ENCODE measurements around the gene TSPAN19.

DNA sequence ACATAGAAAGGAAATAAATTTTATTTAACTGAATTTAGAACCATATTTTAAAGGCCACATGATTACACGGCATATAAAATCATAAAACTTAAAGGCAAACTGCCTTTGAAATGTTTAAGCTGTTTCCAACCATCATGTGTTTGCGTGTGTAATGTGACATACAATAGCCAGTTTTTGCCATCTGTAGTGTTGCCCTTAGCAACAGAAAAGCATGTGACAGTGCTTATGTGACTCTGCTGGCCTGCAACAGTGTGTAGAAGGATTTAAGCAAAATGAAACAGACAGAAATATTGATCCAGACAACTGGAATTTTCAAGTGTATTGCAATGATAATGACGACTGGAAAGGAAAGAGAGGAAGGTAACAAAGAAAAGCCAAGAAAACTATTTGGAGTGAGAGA is 49.5 kb downstream of the TSPAN19 start:
- TF ChIP-seq, protein P1, sequence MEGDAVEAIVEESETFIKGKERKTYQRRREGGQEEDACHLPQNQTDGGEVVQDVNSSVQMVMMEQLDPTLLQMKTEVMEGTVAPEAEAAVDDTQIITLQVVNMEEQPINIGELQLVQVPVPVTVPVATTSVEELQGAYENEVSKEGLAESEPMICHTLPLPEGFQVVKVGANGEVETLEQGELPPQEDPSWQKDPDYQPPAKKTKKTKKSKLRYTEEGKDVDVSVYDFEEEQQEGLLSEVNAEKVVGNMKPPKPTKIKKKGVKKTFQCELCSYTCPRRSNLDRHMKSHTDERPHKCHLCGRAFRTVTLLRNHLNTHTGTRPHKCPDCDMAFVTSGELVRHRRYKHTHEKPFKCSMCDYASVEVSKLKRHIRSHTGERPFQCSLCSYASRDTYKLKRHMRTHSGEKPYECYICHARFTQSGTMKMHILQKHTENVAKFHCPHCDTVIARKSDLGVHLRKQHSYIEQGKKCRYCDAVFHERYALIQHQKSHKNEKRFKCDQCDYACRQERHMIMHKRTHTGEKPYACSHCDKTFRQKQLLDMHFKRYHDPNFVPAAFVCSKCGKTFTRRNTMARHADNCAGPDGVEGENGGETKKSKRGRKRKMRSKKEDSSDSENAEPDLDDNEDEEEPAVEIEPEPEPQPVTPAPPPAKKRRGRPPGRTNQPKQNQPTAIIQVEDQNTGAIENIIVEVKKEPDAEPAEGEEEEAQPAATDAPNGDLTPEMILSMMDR (IDR thresholded peaks at IDR 0.05): no peak
- TF ChIP-seq JUN (CRISPR knock-in tag; IDR thresholded peaks at IDR 0.05): no peak
- TF ChIP-seq, protein P2, sequence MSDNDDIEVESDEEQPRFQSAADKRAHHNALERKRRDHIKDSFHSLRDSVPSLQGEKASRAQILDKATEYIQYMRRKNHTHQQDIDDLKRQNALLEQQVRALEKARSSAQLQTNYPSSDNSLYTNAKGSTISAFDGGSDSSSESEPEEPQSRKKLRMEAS (CRISPR knock-in tag; IDR thresholded peaks at IDR 0.05): no peak
- TF ChIP-seq, protein P3, sequence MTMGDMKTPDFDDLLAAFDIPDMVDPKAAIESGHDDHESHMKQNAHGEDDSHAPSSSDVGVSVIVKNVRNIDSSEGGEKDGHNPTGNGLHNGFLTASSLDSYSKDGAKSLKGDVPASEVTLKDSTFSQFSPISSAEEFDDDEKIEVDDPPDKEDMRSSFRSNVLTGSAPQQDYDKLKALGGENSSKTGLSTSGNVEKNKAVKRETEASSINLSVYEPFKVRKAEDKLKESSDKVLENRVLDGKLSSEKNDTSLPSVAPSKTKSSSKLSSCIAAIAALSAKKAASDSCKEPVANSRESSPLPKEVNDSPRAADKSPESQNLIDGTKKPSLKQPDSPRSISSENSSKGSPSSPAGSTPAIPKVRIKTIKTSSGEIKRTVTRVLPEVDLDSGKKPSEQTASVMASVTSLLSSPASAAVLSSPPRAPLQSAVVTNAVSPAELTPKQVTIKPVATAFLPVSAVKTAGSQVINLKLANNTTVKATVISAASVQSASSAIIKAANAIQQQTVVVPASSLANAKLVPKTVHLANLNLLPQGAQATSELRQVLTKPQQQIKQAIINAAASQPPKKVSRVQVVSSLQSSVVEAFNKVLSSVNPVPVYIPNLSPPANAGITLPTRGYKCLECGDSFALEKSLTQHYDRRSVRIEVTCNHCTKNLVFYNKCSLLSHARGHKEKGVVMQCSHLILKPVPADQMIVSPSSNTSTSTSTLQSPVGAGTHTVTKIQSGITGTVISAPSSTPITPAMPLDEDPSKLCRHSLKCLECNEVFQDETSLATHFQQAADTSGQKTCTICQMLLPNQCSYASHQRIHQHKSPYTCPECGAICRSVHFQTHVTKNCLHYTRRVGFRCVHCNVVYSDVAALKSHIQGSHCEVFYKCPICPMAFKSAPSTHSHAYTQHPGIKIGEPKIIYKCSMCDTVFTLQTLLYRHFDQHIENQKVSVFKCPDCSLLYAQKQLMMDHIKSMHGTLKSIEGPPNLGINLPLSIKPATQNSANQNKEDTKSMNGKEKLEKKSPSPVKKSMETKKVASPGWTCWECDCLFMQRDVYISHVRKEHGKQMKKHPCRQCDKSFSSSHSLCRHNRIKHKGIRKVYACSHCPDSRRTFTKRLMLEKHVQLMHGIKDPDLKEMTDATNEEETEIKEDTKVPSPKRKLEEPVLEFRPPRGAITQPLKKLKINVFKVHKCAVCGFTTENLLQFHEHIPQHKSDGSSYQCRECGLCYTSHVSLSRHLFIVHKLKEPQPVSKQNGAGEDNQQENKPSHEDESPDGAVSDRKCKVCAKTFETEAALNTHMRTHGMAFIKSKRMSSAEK (CRISPR knock-in tag; IDR thresholded peaks at IDR 0.05; ENCODE audit: borderline replicate concordance): no peak
- no peak for TF ChIP-seq TP53 (CRISPR knock-in tag; IDR thresholded peaks at IDR 0.05)
- TF ChIP-seq, protein P4, sequence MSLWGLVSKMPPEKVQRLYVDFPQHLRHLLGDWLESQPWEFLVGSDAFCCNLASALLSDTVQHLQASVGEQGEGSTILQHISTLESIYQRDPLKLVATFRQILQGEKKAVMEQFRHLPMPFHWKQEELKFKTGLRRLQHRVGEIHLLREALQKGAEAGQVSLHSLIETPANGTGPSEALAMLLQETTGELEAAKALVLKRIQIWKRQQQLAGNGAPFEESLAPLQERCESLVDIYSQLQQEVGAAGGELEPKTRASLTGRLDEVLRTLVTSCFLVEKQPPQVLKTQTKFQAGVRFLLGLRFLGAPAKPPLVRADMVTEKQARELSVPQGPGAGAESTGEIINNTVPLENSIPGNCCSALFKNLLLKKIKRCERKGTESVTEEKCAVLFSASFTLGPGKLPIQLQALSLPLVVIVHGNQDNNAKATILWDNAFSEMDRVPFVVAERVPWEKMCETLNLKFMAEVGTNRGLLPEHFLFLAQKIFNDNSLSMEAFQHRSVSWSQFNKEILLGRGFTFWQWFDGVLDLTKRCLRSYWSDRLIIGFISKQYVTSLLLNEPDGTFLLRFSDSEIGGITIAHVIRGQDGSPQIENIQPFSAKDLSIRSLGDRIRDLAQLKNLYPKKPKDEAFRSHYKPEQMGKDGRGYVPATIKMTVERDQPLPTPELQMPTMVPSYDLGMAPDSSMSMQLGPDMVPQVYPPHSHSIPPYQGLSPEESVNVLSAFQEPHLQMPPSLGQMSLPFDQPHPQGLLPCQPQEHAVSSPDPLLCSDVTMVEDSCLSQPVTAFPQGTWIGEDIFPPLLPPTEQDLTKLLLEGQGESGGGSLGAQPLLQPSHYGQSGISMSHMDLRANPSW (CRISPR knock-in tag; conservative IDR thresholded peaks at IDR 0.05; ENCODE audit: low read depth): no peak
- no peak for TF ChIP-seq ZNF317 (CRISPR knock-in tag; IDR thresholded peaks at IDR 0.05; ENCODE audit: borderline replicate concordance, low read depth)
- no peak for TF ChIP-seq CREB1 (CRISPR knock-in tag; IDR thresholded peaks at IDR 0.05)
- TF ChIP-seq NR2C2 (CRISPR knock-in tag; IDR thresholded peaks at IDR 0.05): no peak
- TF ChIP-seq, protein P5, sequence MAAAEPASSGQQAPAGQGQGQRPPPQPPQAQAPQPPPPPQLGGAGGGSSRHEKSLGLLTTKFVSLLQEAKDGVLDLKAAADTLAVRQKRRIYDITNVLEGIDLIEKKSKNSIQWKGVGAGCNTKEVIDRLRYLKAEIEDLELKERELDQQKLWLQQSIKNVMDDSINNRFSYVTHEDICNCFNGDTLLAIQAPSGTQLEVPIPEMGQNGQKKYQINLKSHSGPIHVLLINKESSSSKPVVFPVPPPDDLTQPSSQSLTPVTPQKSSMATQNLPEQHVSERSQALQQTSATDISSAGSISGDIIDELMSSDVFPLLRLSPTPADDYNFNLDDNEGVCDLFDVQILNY (CRISPR knock-in tag; IDR thresholded peaks at IDR 0.05): no peak
- no peak for TF ChIP-seq TEAD4 (CRISPR knock-in tag; IDR thresholded peaks at IDR 0.05)
- TF ChIP-seq, protein P6, sequence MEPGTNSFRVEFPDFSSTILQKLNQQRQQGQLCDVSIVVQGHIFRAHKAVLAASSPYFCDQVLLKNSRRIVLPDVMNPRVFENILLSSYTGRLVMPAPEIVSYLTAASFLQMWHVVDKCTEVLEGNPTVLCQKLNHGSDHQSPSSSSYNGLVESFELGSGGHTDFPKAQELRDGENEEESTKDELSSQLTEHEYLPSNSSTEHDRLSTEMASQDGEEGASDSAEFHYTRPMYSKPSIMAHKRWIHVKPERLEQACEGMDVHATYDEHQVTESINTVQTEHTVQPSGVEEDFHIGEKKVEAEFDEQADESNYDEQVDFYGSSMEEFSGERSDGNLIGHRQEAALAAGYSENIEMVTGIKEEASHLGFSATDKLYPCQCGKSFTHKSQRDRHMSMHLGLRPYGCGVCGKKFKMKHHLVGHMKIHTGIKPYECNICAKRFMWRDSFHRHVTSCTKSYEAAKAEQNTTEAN (CRISPR knock-in tag; IDR thresholded peaks at IDR 0.05): no peak
- TF ChIP-seq, protein P7, sequence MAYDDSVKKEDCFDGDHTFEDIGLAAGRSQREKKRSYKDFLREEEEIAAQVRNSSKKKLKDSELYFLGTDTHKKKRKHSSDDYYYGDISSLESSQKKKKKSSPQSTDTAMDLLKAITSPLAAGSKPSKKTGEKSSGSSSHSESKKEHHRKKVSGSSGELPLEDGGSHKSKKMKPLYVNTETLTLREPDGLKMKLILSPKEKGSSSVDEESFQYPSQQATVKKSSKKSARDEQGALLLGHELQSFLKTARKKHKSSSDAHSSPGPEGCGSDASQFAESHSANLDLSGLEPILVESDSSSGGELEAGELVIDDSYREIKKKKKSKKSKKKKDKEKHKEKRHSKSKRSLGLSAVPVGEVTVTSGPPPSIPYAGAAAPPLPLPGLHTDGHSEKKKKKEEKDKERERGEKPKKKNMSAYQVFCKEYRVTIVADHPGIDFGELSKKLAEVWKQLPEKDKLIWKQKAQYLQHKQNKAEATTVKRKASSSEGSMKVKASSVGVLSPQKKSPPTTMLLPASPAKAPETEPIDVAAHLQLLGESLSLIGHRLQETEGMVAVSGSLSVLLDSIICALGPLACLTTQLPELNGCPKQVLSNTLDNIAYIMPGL (CRISPR knock-in tag; IDR thresholded peaks at IDR 0.05): no peak
